SIG-M5 treated with dmso at 0.1 percent for 504 hours (cell line): ENCODE measurements around the gene H2AZ2.
"Not testable (repeated sequence)": the region's sequence is repeated elsewhere in the genome, so short reads cannot be mapped to it uniquely, and the experiment has no call there.

ENCODE experiments used
- DNase-seq: peaks from one replicate; lab custom pipeline; 2025; ENCODE audit not compliant: unreplicated experiment; lab: John Stamatoyannopoulos, UW

Gene H2AZ2

DNA sequence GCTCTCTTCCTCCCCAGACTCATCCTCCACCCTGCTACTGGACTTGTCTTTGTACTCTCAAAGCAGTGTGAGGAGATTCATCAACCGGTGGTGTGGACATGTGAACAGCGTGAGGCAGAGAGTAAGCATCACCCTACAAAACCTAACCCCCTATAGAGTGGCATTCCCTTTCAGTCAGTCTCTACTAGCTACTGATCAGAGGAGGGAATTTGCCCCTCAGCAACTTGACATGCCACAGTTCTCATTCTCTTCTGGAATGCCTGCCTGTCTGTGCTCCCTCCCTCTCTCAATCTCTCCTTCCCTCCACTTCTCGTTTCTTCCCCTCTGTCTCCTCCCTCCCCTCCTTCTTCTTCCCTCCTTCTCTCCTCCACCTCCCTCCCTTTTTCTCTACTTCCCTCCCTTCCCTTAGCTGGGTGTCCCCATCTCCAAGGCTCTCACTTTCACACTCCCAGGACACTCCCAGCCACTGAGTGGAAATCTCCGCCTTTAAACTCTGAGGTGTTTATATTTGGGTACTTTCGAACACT is 24.6 kb downstream of the H2AZ2 start:
- no peak for DNase-seq

DNA sequence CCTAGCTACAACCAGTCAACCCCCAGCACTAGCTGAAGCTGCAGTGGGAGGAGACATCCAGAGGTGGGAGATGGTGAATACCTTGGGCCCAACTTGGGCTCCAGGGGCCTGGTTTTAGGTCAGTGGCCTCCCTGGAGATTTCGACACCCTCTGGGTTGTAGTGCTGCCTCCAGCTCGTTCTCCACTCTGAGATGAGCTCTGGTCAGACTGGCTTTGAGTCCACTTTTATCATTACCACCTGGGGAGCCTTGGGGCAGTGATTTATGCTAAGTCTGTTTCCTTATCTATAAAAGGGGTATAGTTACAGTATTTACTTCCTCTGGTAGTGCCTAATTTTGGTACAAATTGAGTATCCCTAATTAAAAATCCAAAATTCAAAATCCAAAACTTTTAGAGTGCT is 28.6 kb downstream of the H2AZ2 start:
- no peak for DNase-seq

DNA sequence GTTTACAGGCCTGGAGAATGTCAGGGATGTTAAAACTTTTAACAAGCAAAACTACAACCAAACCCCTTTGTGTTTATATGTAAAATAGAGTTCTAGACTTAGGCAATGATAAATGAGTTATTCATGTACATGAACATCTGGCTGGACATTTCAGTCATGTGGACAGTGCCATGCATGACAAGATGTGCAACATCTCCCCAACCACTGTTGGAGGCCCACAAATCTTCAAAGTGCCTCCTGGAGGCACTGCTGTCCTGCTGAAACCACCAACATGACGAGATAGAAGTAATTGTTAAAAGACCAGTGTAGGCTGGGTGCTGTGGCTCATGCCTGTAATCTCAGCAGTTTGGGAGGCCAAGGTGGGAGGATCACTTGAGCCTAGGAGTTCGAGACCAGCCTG is 33.0 kb downstream of the H2AZ2 start:
- no peak for DNase-seq

- DNase-seq: no peak
Measured at GRCh38 chr7:44811571-44811970, 36.3 kb downstream of the H2AZ2 start.

DNA sequence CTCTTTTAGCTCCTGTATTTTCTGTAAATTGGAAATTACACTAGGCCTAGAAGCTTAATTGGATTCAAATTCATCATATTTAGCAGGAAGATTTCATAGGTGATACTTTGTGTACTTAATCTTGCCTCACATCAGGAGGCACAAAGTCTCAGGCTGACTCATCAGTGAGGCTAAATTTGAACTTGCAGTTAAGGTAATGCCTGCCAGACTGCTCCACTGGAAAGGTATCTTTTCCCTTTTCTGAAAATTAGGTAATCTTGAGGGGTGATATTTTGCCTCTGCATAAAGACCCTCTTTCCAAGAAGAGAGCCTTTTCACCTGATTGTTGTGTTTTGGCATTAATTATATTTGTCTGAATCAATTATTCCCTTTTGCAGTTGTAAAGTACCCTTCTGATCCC is 36.8 kb downstream of the H2AZ2 start:
- no peak for DNase-seq

DNA sequence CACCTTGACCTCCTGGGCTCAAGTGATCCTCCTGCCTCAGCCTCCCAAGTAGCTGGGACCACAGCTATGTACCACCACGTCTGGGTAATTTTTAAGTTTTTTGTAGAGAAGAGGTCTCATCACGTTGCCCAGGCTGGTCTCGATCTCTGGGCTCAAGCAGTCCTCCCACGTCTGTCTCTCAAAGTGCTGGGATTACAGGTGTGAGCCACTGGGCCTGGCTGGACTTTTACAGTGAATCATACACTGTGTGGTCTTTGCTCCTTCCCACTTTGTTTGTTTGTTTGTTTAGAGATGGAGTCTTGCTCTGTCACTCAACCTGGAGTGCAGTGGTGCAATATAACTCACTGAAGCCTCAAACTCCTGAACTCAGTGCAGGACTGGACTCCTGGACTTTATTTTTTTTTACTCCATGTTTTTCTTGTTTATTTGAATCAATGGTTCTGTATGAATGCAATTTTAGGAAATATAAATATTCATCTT is 38.9 kb downstream of the H2AZ2 start:
- no peak for DNase-seq

GRCh38 chr7:44805950-44806349 is 41.9 kb downstream of the H2AZ2 start:
- no peak for DNase-seq

- not testable (repeated sequence) for DNase-seq
Measured at GRCh38 chr7:44803828-44804519, 43.9 kb downstream of the H2AZ2 start.

DNA sequence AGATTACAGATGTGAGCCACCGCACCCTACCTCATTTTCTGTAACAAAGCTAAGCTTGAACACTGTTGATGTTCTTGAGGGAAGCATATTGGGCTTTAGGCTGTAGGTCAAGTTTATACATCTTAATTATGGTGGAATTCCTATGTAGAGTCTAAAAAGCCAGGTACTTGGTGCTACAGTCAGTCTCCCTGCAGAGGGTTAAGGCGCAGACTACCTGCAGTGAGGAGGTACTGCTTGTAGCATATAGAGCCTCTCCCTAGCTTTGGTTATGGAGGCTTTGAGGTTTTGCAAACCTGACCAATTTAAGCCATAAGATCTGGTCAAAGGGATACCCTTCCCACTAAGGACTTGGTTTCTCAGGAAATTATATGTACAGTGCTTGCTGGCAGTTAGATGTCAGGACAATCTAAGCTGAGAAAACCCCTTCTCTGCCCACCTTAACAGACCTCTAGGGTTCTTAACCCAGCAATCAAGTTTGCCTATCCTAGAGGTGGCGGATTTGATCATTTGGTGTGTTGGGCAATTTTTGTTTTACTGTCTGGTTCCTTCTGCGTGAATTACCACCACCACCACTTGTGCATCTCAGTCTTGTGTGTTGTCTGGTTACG is 45.4 kb downstream of the H2AZ2 start:
- no peak for DNase-seq

DNA sequence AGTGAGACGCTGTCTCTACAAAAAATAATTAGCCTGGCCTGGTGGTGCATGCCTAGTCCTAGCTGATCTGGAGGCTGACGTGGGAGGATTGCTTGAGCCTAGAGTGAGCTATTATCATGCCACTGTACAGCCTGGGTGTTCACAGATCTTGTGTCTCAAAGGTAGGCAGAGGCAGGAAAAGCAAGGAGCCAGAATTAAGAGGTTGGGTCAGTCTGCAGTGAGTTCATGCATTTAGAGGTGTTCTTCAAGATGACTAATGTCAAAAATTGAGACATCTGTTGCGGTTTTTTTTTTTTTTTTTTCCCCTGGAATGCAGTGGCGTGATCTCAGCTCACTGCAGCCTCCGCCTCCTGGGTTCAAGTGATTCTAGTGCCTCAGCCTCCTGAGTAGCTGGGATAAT is 46.0 kb downstream of the H2AZ2 start:
- peak; percentile 38 for DNase-seq

- no peak for DNase-seq
Measured at GRCh38 chr7:44799939-44800338, 47.9 kb downstream of the H2AZ2 start.

DNA sequence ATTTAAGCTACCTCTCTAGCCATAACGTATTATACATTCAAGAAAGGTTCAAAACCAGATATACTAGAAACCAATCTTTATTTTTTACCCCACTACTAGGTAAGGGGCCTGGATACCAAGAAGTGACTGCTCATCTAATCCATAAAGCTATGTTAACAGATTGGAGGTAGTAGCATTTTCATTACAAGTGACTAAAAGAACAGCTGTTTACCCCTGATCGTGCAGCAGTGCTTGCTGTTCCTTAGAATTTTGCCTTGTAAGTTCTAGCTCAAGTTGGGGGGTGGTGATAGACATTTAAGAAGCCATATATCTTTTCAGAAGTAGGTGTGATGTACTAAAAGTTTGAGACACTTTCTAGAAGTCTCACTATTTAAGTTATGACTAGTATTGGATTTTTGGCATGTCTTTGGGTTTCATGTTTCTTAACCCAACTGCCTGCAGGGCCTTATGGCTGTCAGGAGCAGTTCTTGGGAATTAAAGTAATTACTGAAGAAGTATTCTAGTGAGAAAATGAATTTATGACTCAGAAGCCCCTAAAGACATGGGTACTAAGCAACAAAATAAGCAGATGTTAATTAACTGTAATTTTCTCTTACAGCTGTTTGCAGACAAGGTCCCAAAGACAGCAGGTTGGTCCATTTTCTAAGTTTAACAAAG is 49.1 kb downstream of the H2AZ2 start:
- no peak for DNase-seq

- peak; percentile 88 for DNase-seq
Measured at GRCh38 chr7:44797329-44798258, 50.3 kb downstream of the H2AZ2 start.

- DNase-seq: peak; percentile 96
Measured at GRCh38 chr7:44796504-44797328, 51.2 kb downstream of the H2AZ2 start, which contains the start of gene PPIA. PPIA (plus strand) TSS chr7:44796681; CDS start chr7:44796725, 44 bp downstream.

DNA sequence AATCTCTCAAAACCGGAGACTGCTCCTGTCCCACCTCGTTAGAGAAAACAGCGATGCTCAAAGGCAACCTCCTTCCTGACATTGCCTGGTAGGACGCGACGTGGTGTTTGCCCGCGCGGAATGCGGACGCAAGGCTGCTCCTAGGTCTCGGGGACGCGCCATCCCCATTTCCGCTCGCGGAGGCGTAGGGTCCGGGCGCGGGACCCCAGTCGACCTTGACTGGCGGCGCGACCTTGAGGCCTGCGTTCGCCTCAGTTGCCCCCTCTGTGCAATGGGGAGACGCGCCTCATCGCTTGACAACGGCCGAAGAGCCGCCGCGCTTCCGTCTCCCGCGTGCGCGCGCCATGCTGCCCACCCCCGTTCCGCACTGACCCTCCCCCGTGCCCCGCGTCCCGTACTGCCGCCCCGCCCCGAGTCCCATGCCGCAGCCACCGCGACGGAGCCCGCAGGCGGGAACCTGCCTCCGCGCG is 51.8 kb downstream of the H2AZ2 start:
- DNase-seq: peak; percentile 78

GRCh38 chr7:44794331-44794730 is 53.6 kb downstream of the H2AZ2 start:
- DNase-seq: no peak

- DNase-seq: no peak
Measured at GRCh38 chr7:44793919-44794318, 54.0 kb downstream of the H2AZ2 start.

- no peak for DNase-seq
Measured at GRCh38 chr7:44791278-44792219, 56.3 kb downstream of the H2AZ2 start.

DNA sequence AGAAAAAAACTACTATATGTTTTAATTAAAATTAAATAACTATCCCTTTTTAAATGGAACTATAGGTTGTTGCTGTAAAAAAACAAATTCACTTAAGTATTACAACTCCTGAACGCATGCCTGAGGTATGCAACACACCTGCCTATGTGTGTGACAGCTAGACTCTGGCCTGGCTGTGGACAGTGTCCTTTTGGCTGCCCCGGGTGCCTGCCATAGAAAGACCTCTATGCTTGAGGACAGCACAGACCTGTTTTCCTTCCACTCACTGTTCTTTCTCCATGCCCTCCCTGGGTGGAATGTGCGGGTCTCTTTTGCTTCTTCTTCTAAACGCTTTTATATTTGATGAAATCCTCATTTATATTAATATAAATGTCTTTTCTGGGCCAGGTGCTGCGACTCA is 57.9 kb downstream of the H2AZ2 start:
- DNase-seq: no peak
